ENCODE results near the gene BICD2. TPM values are rescaled to one million over a fixed set of nuclear protein-coding genes. Genes with fewer than 3 reads are reported as not detected.

The BICD2 gene
- total and polyA plus RNA-seq, 2 of the 13 experiments (the other 11 are each of a cell fraction or from before 2014, with no cell fraction given): 5.1 to 17.4 TPM

DNA sequence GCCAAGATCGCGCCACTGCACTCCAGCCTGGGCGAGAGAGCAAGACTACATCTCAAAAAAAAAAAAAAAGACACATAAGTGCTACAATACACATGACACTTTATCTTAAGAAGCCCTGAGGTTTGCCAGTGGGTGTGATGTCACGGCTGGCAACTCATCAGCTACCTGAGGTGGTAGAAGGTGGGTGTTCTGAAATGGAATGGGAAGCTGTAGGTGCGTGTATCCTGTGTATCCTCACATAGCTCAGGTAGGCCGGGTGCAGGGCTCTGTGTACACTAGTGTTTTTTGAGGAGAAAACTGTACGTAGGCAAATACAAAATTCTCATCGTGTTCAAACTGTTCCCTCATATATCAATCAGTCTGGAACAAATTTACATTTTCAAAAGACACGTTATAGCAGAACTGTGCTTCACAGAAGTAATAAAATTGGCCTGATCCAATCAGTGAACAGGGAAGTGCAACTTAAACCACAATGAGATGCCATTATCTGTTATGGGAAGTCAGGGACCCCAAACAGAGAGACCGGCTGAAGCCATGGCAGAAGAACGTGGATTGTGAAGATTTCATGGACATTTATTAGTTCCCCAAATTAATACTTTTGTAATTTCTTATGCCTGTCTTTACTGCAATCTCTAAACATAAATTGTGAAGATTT, 10.4 kb downstream of the BICD2 start:
- CTCF ChIA-PET (ENCODE audit: low intra/inter-chr PET ratio, low total read pairs): no interaction called here
- Histone ChIP-seq H3K4me2 (ENCODE audit: low read depth, low read length) (no peak overlapping the region), H3K4me3 (replicated peaks in 1 of 3; ENCODE audit: insufficient read depth in 1 of 3, low read depth in 2 of 3, low read length in 3 of 3) (no peak overlapping the region), H3K4me1 (ENCODE audit: insufficient read depth, low read length) (peaks cover 23% of the 10 kb centered on the region), H2AFZ (ENCODE audit: low read length) (no peak overlapping the region), H3K27me3 (ENCODE audit: control insufficient read depth in 1 of 2, insufficient read depth in 2 of 2, low read length in 2 of 2) (no peaks in the 10 kb centered on the region), H3K9ac (ENCODE audit: insufficient read depth, low read depth, low read length) (no peak overlapping the region), H3K27ac (ENCODE audit: extremely low read length, insufficient read depth, low read length) (no peak overlapping the region), H3K9me3 (ENCODE audit: low read length) (no peaks in the 10 kb centered on the region), H3K79me2 (ENCODE audit: insufficient read depth, low read length) (peaks cover 51% of the 10 kb centered on the region), H4K20me1 (ENCODE audit: insufficient read depth, low read length) (no peaks in the 10 kb centered on the region), H3K36me3 (replicated peaks in 1 of 2; ENCODE audit: control insufficient read depth in 1 of 2, insufficient read depth in 2 of 2, low read length in 2 of 2) (no peaks in the 10 kb centered on the region)
- no peak for TF ChIP-seq NAIF1 (CRISPR knock-in tag; IDR thresholded peaks at IDR 0.05; ENCODE audit: borderline replicate concordance)
- no peak for TF ChIP-seq RAD51 (IDR thresholded peaks at IDR 0.05; ENCODE audit: borderline replicate concordance)
- no peak for TF ChIP-seq ZSCAN31 (CRISPR knock-in tag; IDR thresholded peaks at IDR 0.05; ENCODE audit: low read depth)
- TF ChIP-seq RORA (CRISPR knock-in tag; IDR thresholded peaks at IDR 0.05): no peak
- TF ChIP-seq, protein P1, sequence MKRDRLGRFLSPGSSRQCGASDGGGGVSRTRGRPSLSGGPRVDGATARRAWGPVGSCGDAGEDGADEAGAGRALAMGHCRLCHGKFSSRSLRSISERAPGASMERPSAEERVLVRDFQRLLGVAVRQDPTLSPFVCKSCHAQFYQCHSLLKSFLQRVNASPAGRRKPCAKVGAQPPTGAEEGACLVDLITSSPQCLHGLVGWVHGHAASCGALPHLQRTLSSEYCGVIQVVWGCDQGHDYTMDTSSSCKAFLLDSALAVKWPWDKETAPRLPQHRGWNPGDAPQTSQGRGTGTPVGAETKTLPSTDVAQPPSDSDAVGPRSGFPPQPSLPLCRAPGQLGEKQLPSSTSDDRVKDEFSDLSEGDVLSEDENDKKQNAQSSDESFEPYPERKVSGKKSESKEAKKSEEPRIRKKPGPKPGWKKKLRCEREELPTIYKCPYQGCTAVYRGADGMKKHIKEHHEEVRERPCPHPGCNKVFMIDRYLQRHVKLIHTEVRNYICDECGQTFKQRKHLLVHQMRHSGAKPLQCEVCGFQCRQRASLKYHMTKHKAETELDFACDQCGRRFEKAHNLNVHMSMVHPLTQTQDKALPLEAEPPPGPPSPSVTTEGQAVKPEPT (CRISPR knock-in tag; IDR thresholded peaks at IDR 0.05; ENCODE audit: low read depth): no peak
- no peak for TF ChIP-seq NFIC (IDR thresholded peaks at IDR 0.05; ENCODE audit: low read length)
- TF ChIP-seq SALL1 (CRISPR knock-in tag; IDR thresholded peaks at IDR 0.05): no peak
- TF ChIP-seq ZNF33B (CRISPR knock-in tag; IDR thresholded peaks at IDR 0.05): no peak
- in situ Hi-C loops (cut with HindIII; ENCODE audit: extremely low pct_ligation_motif_present, low pct_unique_long_range_greater_than_20kb) (no loop called here), intact Hi-C loops (cut with micrococcal nuclease; ENCODE audit: unreplicated experiment) (no loop called here)
- TSS peak; percentile 30 for BruUV-seq (replicated peaks)
- POLR2A ChIA-PET: interaction anchor here (0.9 kb wide), 1 partner anchor 9 kb away, joined by 3 read pairs; no protein-coding TSS in a partner anchor
- DNase-seq (ENCODE audit: low spot score) (no peak), FAIRE-seq (no peak), ATAC-seq (no peak)
- 94% methylated on average over 11 of the region's 11 CpGs for WGBS (ENCODE audit: low lambda C conversion rate)

Data from HepG2 (cell line).